GM21825 (cell line): Measurements from ENCODE around the gene PLCB1.

Experiments
- ATAC-seq: cut with Tn5 transposase; IDR thresholded peaks from one replicate; pipeline ENCODE4 v1.9.1; 2021; ENCODE audit warnings: mild to moderate bottlenecking, moderate library complexity; ENCODE audit not compliant: unreplicated experiment

PLCB1 gene

DNA sequence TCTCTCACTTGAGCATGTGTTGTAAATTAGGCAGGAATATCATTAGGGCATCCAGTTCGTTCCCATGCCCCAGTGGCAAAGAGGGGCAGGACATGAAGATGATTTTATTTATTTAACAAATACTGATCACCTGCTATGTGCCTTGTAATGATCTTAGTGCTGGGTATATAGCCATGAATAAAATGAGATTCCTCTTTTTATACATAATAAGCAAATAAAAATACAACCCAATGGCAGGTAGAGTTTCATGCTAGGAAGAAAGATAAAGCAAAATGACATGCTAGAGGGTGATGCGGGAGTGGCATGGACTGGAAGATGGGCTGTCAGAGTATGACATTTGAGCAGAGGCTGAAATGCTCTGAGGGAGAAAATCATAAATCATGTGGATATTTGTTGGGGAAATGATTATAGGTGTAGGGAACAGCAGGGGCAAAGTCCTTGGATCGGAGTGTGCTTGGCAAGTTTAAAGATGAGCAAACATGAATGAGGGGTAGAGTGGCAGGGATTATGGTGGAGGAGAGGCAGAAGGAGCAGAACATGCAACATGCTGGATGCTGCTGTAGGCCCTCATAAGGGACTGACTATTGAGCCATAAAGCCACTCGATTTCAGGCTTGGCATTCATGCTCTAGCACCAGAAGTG, 342.1 kb downstream of the PLCB1 start:
- ATAC-seq = no peak

GRCh38 chr20:8476021-8476420, 344.0 kb downstream of the PLCB1 start:
- no peak for ATAC-seq

- ATAC-seq = no peak
Observed at GRCh38 chr20:8480597-8480996, 348.5 kb downstream of the PLCB1 start.

- no peak for ATAC-seq
Observed at GRCh38 chr20:8487696-8488095, 355.6 kb downstream of the PLCB1 start.

DNA sequence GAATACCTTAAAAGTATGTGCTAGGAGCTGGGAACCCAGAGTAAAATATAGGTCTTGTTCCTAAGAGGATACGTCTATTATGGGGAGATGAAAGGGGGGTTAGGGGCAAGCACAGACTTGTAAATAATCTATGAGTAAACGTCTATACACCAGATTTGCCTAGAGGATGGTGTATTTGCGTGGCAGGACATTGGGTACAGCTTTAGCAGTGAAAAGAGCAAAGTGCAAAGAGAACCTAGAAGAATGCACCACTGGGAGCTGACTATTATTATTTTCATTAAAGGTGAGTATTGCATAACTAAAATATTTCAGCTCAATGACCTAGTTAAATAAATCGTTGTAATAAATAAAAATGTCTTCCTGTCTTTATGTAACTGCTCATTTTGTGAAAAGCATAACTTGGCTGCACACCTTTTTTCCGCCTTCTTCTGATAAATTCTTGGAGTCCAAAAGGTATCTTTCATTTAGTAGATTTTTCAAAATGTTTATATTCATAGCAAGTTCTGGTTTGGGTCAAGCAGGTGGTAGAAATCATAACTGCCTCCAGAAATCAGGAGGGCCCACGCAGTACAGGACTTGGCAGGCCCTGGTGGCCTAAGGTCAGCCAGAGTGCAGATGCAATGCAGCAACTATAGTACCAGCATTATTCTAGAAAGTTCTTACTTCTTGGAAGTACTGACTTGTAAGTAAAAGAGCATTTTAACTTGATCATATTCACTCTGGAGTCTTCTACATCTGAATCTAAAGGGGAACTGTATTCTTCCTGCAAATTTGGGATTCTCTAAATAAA, 357.2 kb downstream of the PLCB1 start:
- ATAC-seq = no peak

- no peak for ATAC-seq
Observed at GRCh38 chr20:8490076-8490830, 358.2 kb downstream of the PLCB1 start.

- no peak for ATAC-seq
Observed at GRCh38 chr20:8492173-8492572, 360.1 kb downstream of the PLCB1 start.

DNA sequence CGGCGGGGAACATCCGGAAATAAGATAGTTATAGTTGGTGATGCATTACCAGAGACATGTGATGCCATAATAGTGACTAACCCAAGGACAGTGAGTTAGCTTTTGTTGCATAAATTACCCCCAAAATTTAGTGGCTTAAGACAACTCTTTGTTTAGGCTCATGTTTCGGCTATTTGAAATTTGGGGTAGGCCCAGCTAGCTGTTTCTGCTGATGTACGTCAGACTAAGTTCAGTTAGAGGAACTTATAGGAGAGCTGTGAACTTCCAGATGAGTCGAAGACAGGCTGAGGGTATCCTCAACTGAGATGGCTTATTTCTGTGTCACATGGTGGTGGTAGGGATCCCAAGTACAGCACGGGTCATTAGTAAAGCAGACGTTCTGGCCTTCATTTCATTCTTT, 366.5 kb downstream of the PLCB1 start:
- no peak for ATAC-seq

DNA sequence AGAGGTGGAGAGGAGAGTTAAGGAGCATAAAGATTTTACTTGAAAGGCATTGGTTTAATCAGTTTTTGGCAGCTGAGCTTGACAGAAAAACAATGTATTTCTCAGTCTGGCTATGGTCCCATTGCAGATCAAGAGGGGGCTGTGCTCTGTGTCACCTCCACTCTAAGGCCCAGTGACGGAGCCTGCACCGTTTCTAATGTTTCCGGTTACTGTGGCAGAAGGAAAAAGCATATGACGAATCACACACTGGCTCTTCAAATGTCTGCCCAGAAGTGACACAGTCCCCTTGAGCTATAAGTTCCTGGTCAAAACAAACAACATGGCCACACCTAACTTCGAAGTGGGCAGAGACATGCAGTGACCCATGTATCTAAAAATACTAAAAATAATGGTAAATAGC, 372.0 kb downstream of the PLCB1 start:
- no peak for ATAC-seq

DNA sequence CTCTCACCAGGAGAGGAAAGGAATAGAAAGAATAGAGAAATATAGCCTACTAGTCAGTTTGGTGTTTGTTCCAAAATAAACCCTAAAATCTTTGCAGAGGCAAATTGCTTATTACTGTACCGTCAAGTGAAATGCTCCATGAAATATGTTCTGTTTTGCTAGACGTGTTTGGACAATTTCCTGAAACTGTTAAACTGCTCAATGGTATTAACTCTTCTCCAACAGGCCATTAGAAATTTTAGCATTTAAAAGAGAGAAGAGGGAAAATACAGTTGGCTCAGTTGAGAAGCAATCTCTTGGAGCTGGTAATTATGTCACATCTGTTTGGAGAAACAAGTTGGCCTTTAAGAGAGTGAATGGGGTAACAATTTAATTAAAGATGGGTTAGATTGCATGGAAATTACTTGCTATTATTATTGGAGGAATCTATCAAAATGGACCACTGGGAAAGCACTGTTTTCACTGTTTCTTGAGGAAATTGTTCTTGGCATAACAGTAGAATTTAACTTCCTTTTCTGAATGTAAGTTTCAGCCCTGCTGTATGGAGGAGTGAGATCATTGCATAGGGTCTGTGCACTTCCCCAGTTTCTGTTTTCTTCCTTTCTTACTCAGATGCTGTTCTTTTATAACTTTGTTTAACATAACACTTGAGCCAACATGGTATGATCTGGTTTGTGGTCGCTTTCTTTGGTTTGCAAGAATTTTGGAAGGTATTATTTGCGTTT, 373.6 kb downstream of the PLCB1 start:
- no peak for ATAC-seq

DNA sequence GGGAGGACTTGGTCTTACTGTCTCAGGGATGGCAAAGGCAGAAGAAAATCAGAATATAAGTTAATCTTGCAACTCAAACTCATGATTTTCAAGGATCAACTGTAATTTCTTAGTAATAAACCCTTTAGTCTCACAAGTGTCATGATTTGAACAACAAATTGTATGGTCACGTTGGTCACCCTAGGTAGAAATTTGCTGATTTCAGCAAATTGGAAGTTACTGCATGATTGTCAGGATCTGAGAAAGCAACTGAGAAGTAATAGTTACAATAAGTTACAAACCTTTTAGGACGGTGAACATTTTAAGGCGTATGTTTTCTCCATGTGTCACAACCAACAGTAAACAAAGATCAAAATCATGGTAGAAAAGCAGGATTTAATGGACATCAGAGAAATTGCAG, 375.2 kb downstream of the PLCB1 start:
- ATAC-seq = no peak

DNA sequence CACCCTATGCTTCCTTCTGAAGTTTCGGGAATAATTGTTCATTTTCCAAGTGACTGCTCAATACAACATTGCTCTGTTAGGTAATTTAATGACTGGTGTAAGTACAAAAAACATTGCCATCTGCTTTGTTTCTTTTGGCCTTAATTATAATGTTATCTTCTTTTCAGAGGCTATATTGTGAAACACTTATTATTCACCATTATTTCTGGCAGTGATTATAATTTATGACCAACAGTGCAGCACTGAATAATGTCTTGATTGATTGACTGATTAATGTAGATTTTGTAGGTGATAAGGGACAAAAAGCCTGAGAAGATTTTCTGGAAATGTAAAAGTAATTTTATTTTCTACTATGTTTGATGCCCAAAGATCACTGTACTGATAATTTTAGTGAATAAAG, 377.7 kb downstream of the PLCB1 start:
- no peak for ATAC-seq

DNA sequence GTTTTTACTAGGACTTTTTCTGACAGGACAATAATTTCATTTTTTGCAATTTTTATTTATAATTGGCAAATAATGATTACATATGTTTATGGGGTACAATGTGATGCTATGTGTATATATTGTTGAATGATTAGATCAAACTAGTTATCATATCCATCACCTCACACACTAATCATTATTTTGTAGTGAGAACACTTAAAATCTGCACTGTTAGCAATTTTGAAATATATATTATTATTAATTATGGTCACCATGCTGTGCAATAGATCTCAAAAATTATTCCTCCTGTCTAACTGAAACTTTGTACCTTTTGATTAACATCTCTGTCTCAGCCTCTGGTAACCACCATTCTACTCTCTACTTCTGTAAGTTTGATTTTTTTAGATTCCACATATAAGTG, 378.7 kb downstream of the PLCB1 start:
- ATAC-seq = no peak

DNA sequence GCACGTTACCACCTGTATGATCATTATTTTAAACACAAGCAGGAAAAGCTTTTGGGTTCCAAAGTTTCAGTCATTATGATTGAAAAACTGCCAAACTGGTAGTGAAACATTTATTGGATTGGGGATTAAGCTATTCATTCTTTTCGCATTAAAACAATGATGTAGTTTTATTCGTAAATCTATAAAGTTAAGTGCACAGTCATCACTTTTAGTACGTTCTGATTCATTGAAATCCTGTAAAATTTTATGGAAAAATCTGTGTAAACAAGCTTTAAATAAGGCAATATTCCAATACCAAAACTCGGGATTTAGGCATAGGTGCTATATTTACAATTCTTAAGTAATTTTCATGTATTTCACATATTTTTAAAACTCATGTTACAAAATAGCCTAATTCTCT, 379.9 kb downstream of the PLCB1 start:
- ATAC-seq = no peak

DNA sequence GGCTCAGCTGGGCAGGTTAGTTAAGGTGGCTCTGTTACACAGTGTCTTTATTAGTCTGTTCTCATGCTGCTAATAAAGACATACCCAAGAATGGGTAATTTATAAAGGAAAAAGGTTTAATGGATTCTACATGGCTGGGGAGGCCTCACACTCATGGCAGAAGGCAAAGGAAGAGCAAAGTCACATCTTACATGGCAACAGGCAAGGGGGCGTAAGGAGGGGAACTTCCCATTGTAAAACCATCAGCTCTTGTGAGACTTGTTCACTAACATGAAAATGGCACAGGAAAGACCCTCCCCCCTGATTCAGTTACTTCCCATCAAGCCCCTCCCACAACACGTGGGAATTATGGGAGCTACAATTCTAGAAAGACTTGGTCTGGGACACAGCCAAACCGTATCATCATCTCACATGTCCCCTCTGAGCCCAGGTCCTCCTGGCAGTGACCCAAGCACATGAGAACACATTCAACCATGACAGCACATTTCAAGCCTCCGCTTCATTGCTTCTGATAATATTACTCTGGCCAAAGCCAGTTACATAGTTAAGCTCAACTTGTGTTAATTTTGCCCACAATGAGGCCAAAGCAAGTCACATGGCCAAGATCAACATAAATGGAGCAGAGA, 383.9 kb downstream of the PLCB1 start:
- ATAC-seq = no peak

- no peak for ATAC-seq
Observed at GRCh38 chr20:8518878-8519277, 386.8 kb downstream of the PLCB1 start.

DNA sequence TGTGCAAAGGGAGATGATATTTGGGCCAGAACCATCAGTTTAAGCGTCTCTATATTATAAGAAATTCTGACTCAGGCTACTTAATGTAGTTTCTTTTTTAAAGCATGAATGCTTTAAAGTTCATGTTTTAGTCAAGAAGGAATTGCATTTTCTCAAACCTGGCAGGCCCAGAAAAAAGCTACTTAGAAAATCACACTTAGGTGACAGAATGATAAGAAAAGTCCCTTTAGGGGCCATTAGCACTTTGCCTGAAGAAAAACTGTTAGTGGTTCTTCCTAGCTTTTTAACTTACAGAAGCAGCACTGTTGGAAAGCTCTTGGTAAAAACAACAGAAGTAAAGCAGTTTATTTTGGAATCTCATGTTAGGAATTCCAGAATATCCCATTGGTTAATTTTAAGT, 387.8 kb downstream of the PLCB1 start:
- no peak for ATAC-seq

DNA sequence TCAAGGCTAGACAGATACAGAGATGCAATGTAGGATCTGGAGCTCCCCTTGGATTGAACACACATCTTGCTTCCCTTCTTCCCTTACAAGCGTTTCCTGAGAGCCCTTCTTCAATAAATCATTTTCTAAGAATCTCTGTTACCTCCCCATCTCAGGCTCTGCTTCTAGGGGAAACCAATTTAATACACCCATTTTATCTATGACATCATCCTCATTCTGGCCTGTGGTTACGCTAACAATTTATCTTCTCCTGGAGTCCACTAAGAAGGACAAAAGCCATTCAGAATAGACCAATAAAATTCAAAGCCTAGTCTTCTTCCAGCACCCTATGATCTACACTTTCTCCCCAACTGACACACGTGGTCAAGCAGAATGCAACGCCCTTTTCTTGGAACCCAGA, 390.1 kb downstream of the PLCB1 start:
- no peak for ATAC-seq

- ATAC-seq = no peak
Observed at GRCh38 chr20:8523684-8524083, 391.6 kb downstream of the PLCB1 start.

- ATAC-seq = no peak
Observed at GRCh38 chr20:8524101-8525016, 392.3 kb downstream of the PLCB1 start.
